ENCODE data around the gene CPN2.

GRCh38 chr3:194370753-194371152, 19.6 kb upstream of the CPN2 start:
- TF ChIP-seq POLR2AphosphoS5 (IDR thresholded peaks at IDR 0.05; ENCODE audit: low read length), result no peak
- TF ChIP-seq CHD1 (IDR thresholded peaks at IDR 0.05; ENCODE audit: low read depth, low read length), result no peak
- TF ChIP-seq ZBED1 (IDR thresholded peaks at IDR 0.05; ENCODE audit: borderline replicate concordance), result no peak
- no peak for TF ChIP-seq USF2 (IDR thresholded peaks at IDR 0.05; ENCODE audit: borderline replicate concordance, low read depth, low read length)
- TF ChIP-seq KDM1A (IDR thresholded peaks at IDR 0.05; ENCODE audit: borderline replicate concordance), result no peak
- no peak for TF ChIP-seq CHD2 (IDR thresholded peaks at IDR 0.05; ENCODE audit: borderline replicate concordance, low read depth, low read length)
- TF ChIP-seq, protein P1, sequence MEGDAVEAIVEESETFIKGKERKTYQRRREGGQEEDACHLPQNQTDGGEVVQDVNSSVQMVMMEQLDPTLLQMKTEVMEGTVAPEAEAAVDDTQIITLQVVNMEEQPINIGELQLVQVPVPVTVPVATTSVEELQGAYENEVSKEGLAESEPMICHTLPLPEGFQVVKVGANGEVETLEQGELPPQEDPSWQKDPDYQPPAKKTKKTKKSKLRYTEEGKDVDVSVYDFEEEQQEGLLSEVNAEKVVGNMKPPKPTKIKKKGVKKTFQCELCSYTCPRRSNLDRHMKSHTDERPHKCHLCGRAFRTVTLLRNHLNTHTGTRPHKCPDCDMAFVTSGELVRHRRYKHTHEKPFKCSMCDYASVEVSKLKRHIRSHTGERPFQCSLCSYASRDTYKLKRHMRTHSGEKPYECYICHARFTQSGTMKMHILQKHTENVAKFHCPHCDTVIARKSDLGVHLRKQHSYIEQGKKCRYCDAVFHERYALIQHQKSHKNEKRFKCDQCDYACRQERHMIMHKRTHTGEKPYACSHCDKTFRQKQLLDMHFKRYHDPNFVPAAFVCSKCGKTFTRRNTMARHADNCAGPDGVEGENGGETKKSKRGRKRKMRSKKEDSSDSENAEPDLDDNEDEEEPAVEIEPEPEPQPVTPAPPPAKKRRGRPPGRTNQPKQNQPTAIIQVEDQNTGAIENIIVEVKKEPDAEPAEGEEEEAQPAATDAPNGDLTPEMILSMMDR (IDR thresholded peaks at IDR 0.05 in 2 of 3, conservative IDR thresholded peaks at IDR 0.05 in 1 of 3; ENCODE audit: control insufficient read depth in 2 of 3, extremely low read depth in 1 of 3, insufficient read depth in 1 of 3, low read depth in 3 of 3, low read length in 3 of 3), result no peak
- no peak for TF ChIP-seq EGR1 (IDR thresholded peaks at IDR 0.05; ENCODE audit: borderline replicate concordance in 1 of 2, low read depth in 2 of 2, low read length in 2 of 2)
